ENCODE measurements around the gene RABGAP1L.
"Not testable (repeated sequence)": the region's sequence is repeated elsewhere in the genome, so short reads cannot be mapped to it uniquely, and the experiment has no call there.

RABGAP1L gene

DNA sequence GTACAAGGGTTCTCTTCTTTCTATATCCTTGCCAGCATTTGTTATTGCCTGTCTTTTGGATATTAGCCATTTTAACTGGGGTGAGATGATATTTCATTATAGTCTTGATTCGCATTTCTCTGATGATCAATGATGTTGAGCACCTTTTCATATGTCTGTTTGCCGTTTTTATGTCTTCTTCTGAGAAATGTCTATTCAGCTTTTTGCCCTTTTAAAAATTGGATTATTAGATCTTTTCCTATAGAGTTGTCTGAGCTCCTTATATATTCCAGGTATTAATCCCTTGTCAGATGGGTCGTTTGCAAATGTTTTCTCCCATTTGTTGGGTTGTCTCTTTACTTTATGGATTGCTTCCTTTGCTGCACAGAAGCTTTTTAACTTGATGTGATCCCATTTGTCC is 883.3 kb downstream of the RABGAP1L start:
- no peak overlapping the region for H3K27ac Mint-ChIP-seq
- H3K4me1 Mint-ChIP-seq = no peaks in the 10 kb centered on the region
- TF ChIP-seq, protein P1, sequence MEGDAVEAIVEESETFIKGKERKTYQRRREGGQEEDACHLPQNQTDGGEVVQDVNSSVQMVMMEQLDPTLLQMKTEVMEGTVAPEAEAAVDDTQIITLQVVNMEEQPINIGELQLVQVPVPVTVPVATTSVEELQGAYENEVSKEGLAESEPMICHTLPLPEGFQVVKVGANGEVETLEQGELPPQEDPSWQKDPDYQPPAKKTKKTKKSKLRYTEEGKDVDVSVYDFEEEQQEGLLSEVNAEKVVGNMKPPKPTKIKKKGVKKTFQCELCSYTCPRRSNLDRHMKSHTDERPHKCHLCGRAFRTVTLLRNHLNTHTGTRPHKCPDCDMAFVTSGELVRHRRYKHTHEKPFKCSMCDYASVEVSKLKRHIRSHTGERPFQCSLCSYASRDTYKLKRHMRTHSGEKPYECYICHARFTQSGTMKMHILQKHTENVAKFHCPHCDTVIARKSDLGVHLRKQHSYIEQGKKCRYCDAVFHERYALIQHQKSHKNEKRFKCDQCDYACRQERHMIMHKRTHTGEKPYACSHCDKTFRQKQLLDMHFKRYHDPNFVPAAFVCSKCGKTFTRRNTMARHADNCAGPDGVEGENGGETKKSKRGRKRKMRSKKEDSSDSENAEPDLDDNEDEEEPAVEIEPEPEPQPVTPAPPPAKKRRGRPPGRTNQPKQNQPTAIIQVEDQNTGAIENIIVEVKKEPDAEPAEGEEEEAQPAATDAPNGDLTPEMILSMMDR (IDR thresholded peaks at IDR 0.05; ENCODE audit: unreplicated experiment in 3 of 3) = no peak
- H3K27me3 Mint-ChIP-seq (ENCODE audit: low read depth) = peaks cover 5% of the 10 kb centered on the region
- no peaks in the 10 kb centered on the region for H3K36me3 Mint-ChIP-seq (ENCODE audit: low read depth)
- peaks cover 16% of the 10 kb centered on the region for H3K9me3 Mint-ChIP-seq
- H3K4me3 Mint-ChIP-seq = no peak overlapping the region

DNA sequence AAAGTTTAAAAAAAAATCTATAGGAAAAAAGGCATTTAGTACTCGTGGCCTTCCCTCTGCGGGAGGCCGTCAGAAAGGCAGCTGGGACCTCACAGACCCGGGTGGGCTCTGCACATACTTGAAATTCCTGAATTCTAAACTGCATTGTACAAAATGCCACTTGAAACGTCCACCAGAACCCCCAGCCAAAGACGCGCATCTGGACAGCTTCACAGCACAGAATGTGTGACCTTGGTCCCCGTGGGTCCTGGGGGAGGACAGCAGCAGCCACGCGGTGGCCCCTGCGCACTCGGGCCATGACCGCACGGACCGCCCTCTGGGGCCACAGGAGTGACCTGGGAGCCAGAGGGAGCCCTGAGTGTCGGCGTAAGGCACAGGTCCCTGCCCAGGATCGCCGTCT is 884.5 kb downstream of the RABGAP1L start:
- Mint-ChIP-seq H3K36me3 (ENCODE audit: low read depth) (no peaks in the 10 kb centered on the region), H3K27me3 (ENCODE audit: low read depth) (peaks cover 5% of the 10 kb centered on the region), H3K9me3 (peaks cover 16% of the 10 kb centered on the region), H3K4me3 (no peak overlapping the region), H3K27ac (no peak overlapping the region), H3K4me1 (no peaks in the 10 kb centered on the region)
- TF ChIP-seq, protein P1 (IDR thresholded peaks at IDR 0.05; ENCODE audit: unreplicated experiment in 3 of 3) = no peak

DNA sequence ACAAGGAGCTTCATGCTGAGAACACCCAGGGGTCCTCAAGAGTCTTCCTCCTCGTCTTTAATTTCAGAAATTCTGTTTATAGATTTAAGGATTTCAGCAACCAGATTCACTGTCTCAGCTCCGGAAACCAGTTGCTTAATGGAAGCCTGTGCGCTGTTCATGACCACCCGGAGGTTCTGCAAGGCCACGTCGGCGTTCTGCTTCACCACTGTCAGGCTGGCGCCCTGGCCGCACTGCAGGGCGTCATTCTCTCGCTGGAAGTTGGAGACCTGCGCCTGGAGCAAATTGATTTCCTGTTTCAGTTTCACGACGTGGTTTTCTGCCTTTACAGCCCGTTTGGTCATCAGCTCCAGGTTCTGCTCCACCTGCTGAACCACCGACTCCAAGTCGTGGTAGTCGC is 885.3 kb downstream of the RABGAP1L start:
- peaks cover 16% of the 10 kb centered on the region for H3K9me3 Mint-ChIP-seq
- not testable (repeated sequence) for H3K27ac Mint-ChIP-seq

More for the DNA sequence above, 885.3 kb downstream of the RABGAP1L start:
- H3K36me3 Mint-ChIP-seq (ENCODE audit: low read depth); H3K4me1 Mint-ChIP-seq; H3K4me3 Mint-ChIP-seq; H3K27me3 Mint-ChIP-seq (ENCODE audit: low read depth): not testable (repeated sequence)
